SK-N-SH (cell line): ENCODE data around the gene ZSCAN21.

ENCODE experiments used
- CTCF ChIP-seq: fragments of 200-600 bp; sonication (generic); IDR thresholded peaks from 2 replicates; pipeline ENCODE4 v1.6.1; 2017; ENCODE audit warnings: antibody characterized with exemption, mild to moderate bottlenecking, moderate library complexity
- FOXJ3 ChIP-seq: sonication (generic); formaldehyde crosslinking; IDR thresholded peaks from 2 replicates; pipeline ENCODE4 v1.5.1; 2020; ENCODE audit warnings: mild to moderate bottlenecking, missing genetic modification reagents
- MAX ChIP-seq: IDR thresholded peaks from 2 replicates; pipeline ENCODE4 v1.4.0; 2012; ENCODE audit warnings: low read depth
- POLR2AphosphoS5 ChIP-seq: IDR thresholded peaks from 2 replicates; pipeline ENCODE4 v1.6.1; 2012; ENCODE audit warnings: low read depth, low read length
- RAD21 ChIP-seq: IDR thresholded peaks from 2 replicates; pipeline ENCODE4 v1.6.1; 2012; ENCODE audit warnings: mild to moderate bottlenecking, low read length
- REST ChIP-seq: IDR thresholded peaks from 2 replicates; pipeline ENCODE4 v1.6.1; 2012; ENCODE audit warnings: mild to moderate bottlenecking, low read depth, low read length, moderate library complexity
- TAF1 ChIP-seq: IDR thresholded peaks from 2 replicates; pipeline ENCODE4 v1.6.1; 2012; ENCODE audit warnings: low read depth, mild to moderate bottlenecking, low read length, moderate library complexity, borderline replicate concordance
- USF2 ChIP-seq: fragments of 150-350 bp; IDR thresholded peaks from 2 replicates; pipeline ENCODE4 v1.6.1; 2017; ENCODE audit warnings: antibody characterized with exemption, low read length, low read depth, borderline replicate concordance
- ZBTB33 ChIP-seq: IDR thresholded peaks from 2 replicates; pipeline ENCODE4 v1.4.0; 2012; ENCODE audit warnings: low read depth, borderline replicate concordance

GRCh38 chr7:100010901-100011300, 38.7 kb upstream of the ZSCAN21 start:
- TF ChIP-seq POLR2AphosphoS5 (no peak), ZBTB33 (no peak), REST (no peak), CTCF (no peak), USF2 (no peak), TAF1 (no peak), FOXJ3 (CRISPR knock-in tag) (no peak), MAX (no peak), RAD21 (no peak)
